ENCODE measurements around the gene CSAD.

- TF ChIP-seq EZH2 (IDR thresholded peaks at IDR 0.05; ENCODE audit: insufficient read depth, poor library complexity, severe bottlenecking) (no peak), EZH2phosphoT487 (IDR thresholded peaks at IDR 0.05; ENCODE audit: insufficient read depth, low read depth) (no peak)
Observed at GRCh38 chr12:53118751-53119300, 61.9 kb downstream of the CSAD start.
